Measurements from ENCODE around the gene SLC35F3. TPM values are rescaled to one million over a fixed set of nuclear protein-coding genes. Genes with fewer than 3 reads are reported as not detected.

Gene SLC35F3
- total RNA-seq, 1 donor from 2014 or later, result not detected

- Mint-ChIP-seq H3K27ac (no peak overlapping the region), H3K4me1 (no peaks in the 10 kb centered on the region), H3K36me3 (ENCODE audit: low read depth) (no peaks in the 10 kb centered on the region), H3K27me3 (peaks cover 13% of the 10 kb centered on the region), H3K4me3 (no peak overlapping the region), H3K9me3 (peaks cover 5% of the 10 kb centered on the region)
- ChIA-PET POLR2A (no interaction called here), CTCF (no interaction called here)
- TF ChIP-seq CTCF (IDR thresholded peaks at IDR 0.05), result no peak
- intact Hi-C loops (cut with micrococcal nuclease), result no loop called here
- ATAC-seq (ENCODE audit: low read depth) (no peak), DNase-seq (no peak)
These were observed 349.3 kb downstream of the SLC35F3 start for GRCh38 chr1:234253732-234254131.

GRCh38 chr1:234256359-234256758, 351.9 kb downstream of the SLC35F3 start:
- Mint-ChIP-seq H3K9me3 (peaks cover 5% of the 10 kb centered on the region), H3K27me3 (peaks cover 20% of the 10 kb centered on the region), H3K4me1 (no peaks in the 10 kb centered on the region), H3K36me3 (ENCODE audit: low read depth) (no peaks in the 10 kb centered on the region), H3K4me3 (no peak overlapping the region), H3K27ac (no peak overlapping the region)
- no peak for DNase-seq
- no peak for TF ChIP-seq CTCF (IDR thresholded peaks at IDR 0.05)
- intact Hi-C loops (cut with micrococcal nuclease), result no loop called here
- POLR2A ChIA-PET, result no interaction called here
- no peak for ATAC-seq (ENCODE audit: low read depth)
- CTCF ChIA-PET, result no interaction called here

- no peaks in the 10 kb centered on the region for H3K4me1 Mint-ChIP-seq
- H3K4me3 Mint-ChIP-seq, result no peak overlapping the region
- ChIA-PET POLR2A (no interaction called here), CTCF (no interaction called here)
- H3K27me3 Mint-ChIP-seq, result peaks cover 26% of the 10 kb centered on the region
- H3K9me3 Mint-ChIP-seq, result peaks cover 5% of the 10 kb centered on the region
- TF ChIP-seq CTCF (IDR thresholded peaks at IDR 0.05), result no peak
- intact Hi-C loops (cut with micrococcal nuclease), result no loop called here
- no peak overlapping the region for H3K27ac Mint-ChIP-seq
- ATAC-seq (ENCODE audit: low read depth) (no peak), DNase-seq (no peak)
- H3K36me3 Mint-ChIP-seq (ENCODE audit: low read depth), result no peaks in the 10 kb centered on the region
These were observed 353.6 kb downstream of the SLC35F3 start for GRCh38 chr1:234258071-234258470.

- ChIA-PET POLR2A (no interaction called here), CTCF (no interaction called here)
- peaks cover 32% of the 10 kb centered on the region for H3K27me3 Mint-ChIP-seq
- intact Hi-C loops (cut with micrococcal nuclease), result no loop called here
- H3K36me3 Mint-ChIP-seq (ENCODE audit: low read depth), result no peaks in the 10 kb centered on the region
- no peak for TF ChIP-seq CTCF (IDR thresholded peaks at IDR 0.05)
- no peak overlapping the region for H3K27ac Mint-ChIP-seq
- peaks cover 5% of the 10 kb centered on the region for H3K9me3 Mint-ChIP-seq
- ATAC-seq (ENCODE audit: low read depth) (no peak), DNase-seq (no peak)
- no peaks in the 10 kb centered on the region for H3K4me1 Mint-ChIP-seq
- no peak overlapping the region for H3K4me3 Mint-ChIP-seq
These were observed 356.1 kb downstream of the SLC35F3 start for GRCh38 chr1:234260578-234260977.

GRCh38 chr1:234261545-234261944, 357.1 kb downstream of the SLC35F3 start:
- H3K4me3 Mint-ChIP-seq, result no peak overlapping the region
- peaks cover 5% of the 10 kb centered on the region for H3K9me3 Mint-ChIP-seq
- POLR2A ChIA-PET, result no interaction called here
- ATAC-seq (ENCODE audit: low read depth) (no peak), DNase-seq (no peak)
- H3K36me3 Mint-ChIP-seq (ENCODE audit: low read depth), result no peaks in the 10 kb centered on the region
- H3K27ac Mint-ChIP-seq, result no peak overlapping the region
- H3K4me1 Mint-ChIP-seq, result no peaks in the 10 kb centered on the region
- TF ChIP-seq CTCF (IDR thresholded peaks at IDR 0.05), result no peak
- CTCF ChIA-PET, result no interaction called here
- H3K27me3 Mint-ChIP-seq, result peaks cover 33% of the 10 kb centered on the region
- intact Hi-C loops (cut with micrococcal nuclease), result no loop called here
